Measurements from ENCODE around the gene CLEC17A.
A peak's percentile ranks its signal among the peaks of the same experiment; 100 is the strongest.
"Not testable (repeated sequence)": the region's sequence is repeated elsewhere in the genome, so short reads cannot be mapped to it uniquely, and the experiment has no call there.

CLEC17A gene

GRCh38 chr19:14559916-14560775 lies 22.7 kb upstream of the CLEC17A start:
- DNase-seq, result no peak

- no peak for DNase-seq
Measured at GRCh38 chr19:14560776-14561108, 22.1 kb upstream of the CLEC17A start.

GRCh38 chr19:14561249-14561648 lies 21.6 kb upstream of the CLEC17A start:
- no peak for DNase-seq

- DNase-seq, result no peak
Measured at GRCh38 chr19:14561847-14562351, 21.0 kb upstream of the CLEC17A start.

GRCh38 chr19:14562660-14563589 lies 20.0 kb upstream of the CLEC17A start:
- DNase-seq, result no peak

DNA sequence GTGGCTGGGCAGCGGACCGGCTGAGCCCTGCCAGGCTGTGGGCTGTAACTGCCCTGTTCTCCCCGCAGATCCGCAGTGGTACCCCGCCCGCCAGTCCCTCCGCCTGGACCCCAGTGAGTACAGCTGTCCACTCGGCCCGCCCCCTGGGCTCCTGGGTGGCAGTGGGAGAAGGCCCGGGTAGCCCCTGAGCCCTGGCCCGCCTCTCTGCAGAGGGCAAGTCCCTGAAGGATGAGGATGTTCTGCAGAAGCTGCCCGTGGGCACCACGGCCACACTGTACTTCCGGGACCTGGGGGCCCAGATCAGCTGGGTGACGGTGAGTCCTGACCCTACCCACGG lies 19.3 kb upstream of the CLEC17A start:
- DNase-seq, result no peak

- DNase-seq, result peak in 1 of 2 donors; percentile 11
Measured at GRCh38 chr19:14563989-14564651, 18.8 kb upstream of the CLEC17A start.

GRCh38 chr19:14564652-14565297 lies 18.1 kb upstream of the CLEC17A start:
- DNase-seq, result not testable (repeated sequence)

DNA sequence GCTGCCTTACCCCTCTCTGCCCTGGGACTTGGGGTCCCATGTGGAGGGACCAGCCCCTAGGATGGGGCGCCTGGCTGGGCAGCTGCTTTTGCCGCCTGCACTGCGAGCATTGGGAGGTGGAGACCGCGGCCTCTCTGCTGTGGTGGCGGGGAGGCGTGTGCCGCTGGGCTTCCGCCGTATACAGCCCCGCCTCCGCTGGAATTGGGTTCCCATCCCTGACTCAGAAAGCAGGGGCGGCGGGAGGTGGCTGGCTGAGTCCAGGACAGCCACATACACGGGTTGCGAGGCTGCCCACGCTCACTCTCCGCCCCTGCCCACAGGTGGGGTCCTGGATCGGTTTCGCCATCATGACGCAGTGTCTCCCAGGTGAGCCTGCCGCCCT lies 17.6 kb upstream of the CLEC17A start:
- DNase-seq, result no peak

DNA sequence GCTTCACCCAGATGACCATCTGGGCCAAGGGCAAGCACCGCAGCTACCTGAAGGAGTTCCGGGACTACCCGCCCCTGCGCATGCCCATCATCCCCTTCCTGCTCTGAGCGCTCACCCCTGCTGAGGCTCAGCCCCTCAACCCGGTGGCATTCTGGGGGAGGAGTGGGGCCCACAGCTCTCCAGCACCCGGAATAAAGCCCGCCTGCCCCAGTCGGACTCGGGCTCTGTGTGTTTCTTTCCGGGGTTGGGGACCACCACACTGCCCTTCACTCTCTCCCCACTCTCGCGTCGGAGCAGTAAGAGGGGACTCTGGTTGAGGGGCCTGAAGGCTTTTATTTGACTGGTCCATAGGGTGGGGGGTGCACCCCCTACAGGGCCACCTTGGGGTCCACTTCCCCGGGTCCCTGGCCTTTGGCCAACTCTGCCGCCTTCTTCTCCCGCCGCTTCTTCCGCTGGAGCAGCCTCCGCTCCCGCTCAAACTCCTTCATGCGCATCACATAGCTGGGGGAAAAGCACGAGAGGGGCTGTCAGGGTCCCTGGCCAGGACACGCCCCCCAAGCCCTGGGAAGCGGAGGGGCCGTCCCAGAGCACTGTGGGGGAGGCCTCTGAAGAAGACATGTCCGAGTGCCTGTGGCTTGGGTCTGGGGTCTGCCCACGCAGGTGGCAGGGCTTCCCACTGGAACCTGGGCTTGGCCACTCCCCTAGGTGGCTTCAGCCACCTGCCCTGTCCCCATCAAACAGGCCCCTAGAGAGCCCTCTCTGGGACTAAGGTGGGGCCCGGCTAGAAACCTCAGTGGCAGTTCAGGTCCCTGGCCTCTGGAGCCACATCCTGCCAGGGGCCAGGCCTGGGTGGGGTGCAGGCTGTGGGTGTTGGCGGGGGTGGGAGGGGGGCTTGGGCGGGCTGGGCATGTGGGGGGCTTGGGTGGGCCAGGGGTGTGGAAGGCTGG lies 16.8 kb upstream of the CLEC17A start:
- DNase-seq, result no peak

DNA sequence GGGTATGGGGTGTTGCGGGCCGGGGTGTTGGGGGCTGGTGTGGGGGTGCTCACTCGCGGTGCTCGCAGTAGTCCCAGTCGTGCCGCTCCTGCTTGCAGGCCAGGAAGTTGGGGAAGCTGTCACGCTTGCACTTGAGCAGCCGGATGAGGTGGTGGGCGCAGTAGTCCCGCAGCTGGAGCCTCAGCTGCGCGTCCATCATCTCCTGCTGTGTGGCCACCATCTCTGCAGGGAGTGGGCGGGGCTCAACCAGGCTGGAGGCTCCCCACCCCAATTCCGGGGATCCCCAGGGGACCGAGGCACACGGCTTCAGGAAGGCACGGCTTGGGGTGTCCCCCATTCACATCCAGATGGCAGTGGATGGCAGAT lies 16.2 kb upstream of the CLEC17A start:
- no peak for DNase-seq

- no peak for DNase-seq
Measured at GRCh38 chr19:14567079-14567478, 15.8 kb upstream of the CLEC17A start.

DNA sequence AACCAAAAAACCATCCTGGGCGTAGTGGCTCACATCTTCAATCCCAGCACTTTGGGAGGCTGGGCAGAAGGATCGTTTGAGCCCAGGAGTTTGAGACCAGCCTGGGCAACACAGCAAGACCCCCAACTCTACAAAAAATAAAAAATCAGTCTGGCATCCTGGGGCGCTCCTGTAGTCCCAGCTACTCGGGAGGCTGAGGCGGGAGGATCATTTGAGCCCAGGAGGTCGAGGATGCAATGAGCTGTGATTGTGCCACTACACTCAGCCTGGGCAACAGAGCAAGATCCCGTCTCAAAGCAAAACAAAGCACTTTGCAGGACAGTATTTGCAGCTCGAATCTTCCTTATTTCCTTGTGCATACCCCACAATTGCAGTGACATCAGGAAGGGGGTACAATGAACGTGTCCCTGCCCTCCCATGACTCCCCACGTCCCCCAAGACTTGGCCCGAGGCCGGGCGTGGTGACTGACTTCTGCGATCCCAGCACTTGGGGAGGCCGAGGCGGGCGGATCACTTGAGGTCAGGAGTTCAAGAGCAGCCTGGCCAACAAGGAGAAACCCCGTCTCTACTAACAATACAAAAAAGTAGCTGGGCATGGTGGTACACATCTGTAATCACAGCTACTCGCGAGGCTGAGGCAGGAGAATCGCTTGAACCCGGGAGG lies 11.9 kb upstream of the CLEC17A start:
- DNase-seq, result no peak

GRCh38 chr19:14571695-14572490 lies 11.0 kb upstream of the CLEC17A start, which contains the start of gene NDUFB7:
TSS of gene NDUFB7 (minus strand) at chr19:14572066. CDS start at chr19:14572000, 66 bp downstream.
- peak; percentile 95 to 96 for DNase-seq

GRCh38 chr19:14575428-14575980 lies 7.4 kb upstream of the CLEC17A start:
- no peak for DNase-seq

DNA sequence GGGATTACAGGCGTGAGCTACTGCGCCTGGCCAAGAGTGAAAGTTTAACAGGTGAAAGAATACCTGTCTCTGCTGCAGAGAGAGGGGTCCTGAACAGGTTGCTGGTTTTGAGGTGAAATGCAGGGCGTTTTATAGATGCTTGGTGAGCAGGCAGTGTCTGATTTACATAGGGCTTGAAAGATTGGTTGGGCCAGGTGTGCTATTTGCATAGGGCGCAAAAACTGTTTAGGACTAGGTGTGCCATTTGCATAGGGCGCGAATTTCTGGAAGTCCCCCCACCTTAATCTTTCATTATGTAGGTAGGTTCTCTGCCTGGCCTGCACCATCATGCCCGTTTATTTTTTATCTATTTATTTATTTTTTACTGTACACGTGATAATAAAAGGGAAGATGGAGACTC lies 6.5 kb upstream of the CLEC17A start:
- no peak for DNase-seq

- DNase-seq, result no peak
Measured at GRCh38 chr19:14577264-14577663, 5.6 kb upstream of the CLEC17A start.

GRCh38 chr19:14577885-14578427 lies 4.9 kb upstream of the CLEC17A start:
- no peak for DNase-seq

GRCh38 chr19:14580623-14581237 lies 2.2 kb upstream of the CLEC17A start:
- peak; percentile 23 to 44 for DNase-seq
